ENCODE results near the gene APOH. TPM values are rescaled to one million over a fixed set of nuclear protein-coding genes. Genes with fewer than 3 reads are reported as not detected.

The APOH gene
- polyA plus RNA-seq, 1 of the 3 experiments (the other 2 are of a cell fraction), result not detected

GRCh38 chr17:66264696-66265095 lies 35.5 kb upstream of the APOH start:
- WGBS (ENCODE audit: low lambda C conversion rate), result 94% methylated on average over 5 of the region's 5 CpGs
- POLR2A ChIA-PET, result no interaction called here
- H3K4me3 ChIP-seq (ENCODE audit: low read depth in 2 of 2, low read length in 1 of 2), result no peak overlapping the region
- H3K4me2 ChIP-seq, result no peak overlapping the region
- no peaks in the 10 kb centered on the region for H3K9me2 ChIP-seq
- no peaks in the 10 kb centered on the region; a peak in 1 of 4 replicates for H3K4me1 ChIP-seq (ENCODE audit: control insufficient read depth in 1 of 2, insufficient read depth in 2 of 2, low read depth in 1 of 2, low read length in 1 of 2)
- CTCF ChIA-PET, result interaction anchor here (1.4 kb wide), 1 partner anchor 9 kb away, joined by 4 read pairs; no protein-coding TSS in a partner anchor
- peaks cover 0 to 4% of the 10 kb centered on the region in 2 experiments for H3K36me3 ChIP-seq (replicated peaks in 1 of 2; ENCODE audit: control insufficient read depth in 1 of 2, insufficient read depth in 2 of 2, low read length in 1 of 2)
- TF ChIP-seq RCOR1 (IDR thresholded peaks at IDR 0.05; ENCODE audit: low read length), result no peak
- TF ChIP-seq USF1 (IDR thresholded peaks at IDR 0.05; ENCODE audit: borderline replicate concordance, low read depth), result no peak
- no peak for TF ChIP-seq CHD2 (IDR thresholded peaks at IDR 0.05; ENCODE audit: low read length, partially characterized antibody)
- no peak for TF ChIP-seq POLR2AphosphoS5 (IDR thresholded peaks at IDR 0.05; ENCODE audit: low read depth, low read length)
- TF ChIP-seq ZBTB33 (IDR thresholded peaks at IDR 0.05; ENCODE audit: borderline replicate concordance, low read depth), result no peak
- no peak for TF ChIP-seq TCF12 (IDR thresholded peaks at IDR 0.05)
- TF ChIP-seq FOXJ3 (CRISPR knock-in tag; IDR thresholded peaks at IDR 0.05), result no peak
- no peak for TF ChIP-seq JUND (IDR thresholded peaks at IDR 0.05)
- TF ChIP-seq ELF1 (IDR thresholded peaks at IDR 0.05), result no peak
- TF ChIP-seq GATA2 (CRISPR knock-in tag; IDR thresholded peaks at IDR 0.05), result no peak
- no peak for TF ChIP-seq FOXM1 (IDR thresholded peaks at IDR 0.05; ENCODE audit: low read depth)
- TF ChIP-seq PBX3 (IDR thresholded peaks at IDR 0.05), result no peak
- no peak for TF ChIP-seq REST (IDR thresholded peaks at IDR 0.05; ENCODE audit: low read depth, low read length)
- no peak for TF ChIP-seq EP300 (IDR thresholded peaks at IDR 0.05; ENCODE audit: borderline replicate concordance in 1 of 2, low read depth in 1 of 2, low read length in 1 of 2)
- no peak for TF ChIP-seq TAF1 (IDR thresholded peaks at IDR 0.05; ENCODE audit: borderline replicate concordance, low read depth, low read length)
- peaks cover 9% of the 10 kb centered on the region for H3F3A ChIP-seq (replicated peaks; ENCODE audit: insufficient read depth)
- H3K27ac ChIP-seq (ENCODE audit: low read depth in 2 of 2, low read length in 1 of 2), result no peak overlapping the region
- H4K20me1 ChIP-seq (ENCODE audit: insufficient read depth), result no peaks in the 10 kb centered on the region
- H3K9me3 ChIP-seq, result no peaks in the 10 kb centered on the region; the same call in 1 of the 2 replicates
- no peak overlapping the region for H3K9ac ChIP-seq
- no peaks in the 10 kb centered on the region for H3K27me3 ChIP-seq (ENCODE audit: insufficient read depth)
- H3K79me2 ChIP-seq (ENCODE audit: insufficient read depth), result no peaks in the 10 kb centered on the region
- no peak overlapping the region for H2AFZ ChIP-seq (ENCODE audit: low read depth)
- no peak for DNase-seq

All from SK-N-SH (cell line).